Stimulated activated CD4-positive, alpha-beta T cell treated with anti-CD3 and anti-CD28 coated beads, Interleukin-1b, Interleukin-23, amount 100 ng/mL, for 1 hour (primary cell): Measurements from ENCODE around the gene PCDH8.

ENCODE experiments used
- DNase-seq, 2 donors: peaks; one replicate each; pipeline ENCODE4 v3.0.0-alpha.2; 2020; ENCODE audit warnings: low read depth in 2 of 2

The PCDH8 gene

DNA sequence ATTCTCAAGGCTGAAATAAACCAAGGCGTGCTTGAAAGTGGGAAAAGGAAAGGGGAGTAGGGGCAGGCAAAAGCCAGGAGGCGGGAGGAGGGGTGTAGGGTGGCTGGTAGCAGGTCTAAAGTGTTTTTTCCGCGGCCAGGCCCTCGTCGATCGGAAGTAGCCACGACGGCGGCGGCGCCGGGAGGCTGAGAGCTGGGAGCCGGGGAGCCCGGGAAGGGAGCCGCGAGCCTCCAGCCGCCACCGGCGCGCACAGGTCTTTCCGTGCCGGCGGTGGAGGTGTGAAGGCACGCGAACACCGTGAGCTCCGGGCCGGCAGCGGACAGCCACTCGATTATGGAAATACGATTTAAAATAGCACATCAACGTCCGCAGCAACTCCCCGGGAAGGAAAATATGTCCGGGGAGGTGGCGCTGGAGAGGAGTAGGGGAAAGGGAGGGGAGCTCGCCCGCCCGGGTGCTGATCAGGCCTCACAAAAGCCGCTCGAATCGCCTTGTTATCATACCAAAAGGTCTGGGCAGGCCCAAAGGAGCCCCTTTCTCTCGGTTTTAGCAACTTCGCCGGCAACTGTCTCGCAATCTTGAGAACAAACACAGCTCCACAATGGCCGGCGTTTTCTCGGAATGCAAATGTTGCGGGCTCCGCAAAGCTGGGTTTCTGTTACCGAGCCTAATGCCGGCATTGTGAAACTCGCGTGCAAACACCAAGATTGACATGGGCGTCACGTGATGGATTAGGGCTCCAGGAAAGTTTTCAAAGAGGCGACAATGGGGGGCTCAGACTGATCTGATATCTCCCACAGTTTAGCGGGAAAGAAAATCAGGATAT, 2.9 kb upstream of the PCDH8 start:
- DNase-seq: no peak

DNA sequence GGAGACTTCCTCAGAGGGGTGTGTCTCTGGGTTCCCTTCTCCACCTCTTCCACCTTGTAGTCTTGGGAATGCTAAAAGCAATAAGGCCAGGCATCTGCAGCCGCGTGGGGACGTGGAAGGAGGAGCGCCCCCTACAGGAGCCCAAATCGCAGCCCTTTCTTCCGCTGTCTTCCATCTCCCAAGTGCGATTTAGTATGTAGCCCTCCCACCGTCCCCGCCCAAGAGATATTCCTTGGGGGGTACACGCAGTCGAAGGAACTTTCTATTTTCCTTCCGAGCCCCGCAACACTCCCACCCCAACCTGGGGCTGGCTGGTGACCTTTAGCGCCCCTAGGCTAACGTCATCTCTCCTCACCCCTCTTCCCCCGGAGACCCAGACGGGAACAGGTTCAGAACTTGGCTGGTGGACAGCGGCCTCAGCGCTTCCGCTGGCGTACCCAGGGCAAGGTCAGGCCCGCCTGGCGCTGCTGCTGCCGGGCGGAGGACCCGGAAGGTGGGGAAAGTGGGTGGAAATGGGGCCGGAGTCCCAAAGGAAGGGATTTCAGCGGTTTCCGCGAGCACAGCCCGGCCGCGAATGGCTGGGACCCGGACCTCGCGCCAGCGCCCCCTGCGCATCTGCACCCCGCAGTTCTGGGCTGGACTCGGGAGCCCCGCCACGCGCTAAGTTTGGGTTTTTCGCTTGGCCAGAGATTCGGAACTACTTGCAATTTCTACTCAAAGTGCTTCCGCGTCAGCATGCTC, 2.1 kb upstream of the PCDH8 start:
- DNase-seq: no peak

DNA sequence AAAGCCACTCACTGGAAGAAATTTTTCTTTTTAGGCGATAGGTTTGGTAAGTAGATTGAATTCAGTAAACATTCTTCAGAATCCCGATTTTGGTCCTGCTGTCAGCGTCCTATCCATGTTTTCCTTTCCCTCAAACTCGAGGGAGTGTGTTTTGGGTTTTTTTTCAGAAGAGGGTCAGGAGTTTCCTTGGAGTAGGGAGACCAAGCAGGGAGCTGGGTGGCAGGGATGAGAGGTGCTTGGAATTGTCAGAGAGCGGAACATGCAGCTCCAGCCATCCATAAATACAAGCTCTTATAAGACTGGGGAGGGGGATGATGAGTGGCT, 1.6 kb upstream of the PCDH8 start:
- DNase-seq: no peak

DNA sequence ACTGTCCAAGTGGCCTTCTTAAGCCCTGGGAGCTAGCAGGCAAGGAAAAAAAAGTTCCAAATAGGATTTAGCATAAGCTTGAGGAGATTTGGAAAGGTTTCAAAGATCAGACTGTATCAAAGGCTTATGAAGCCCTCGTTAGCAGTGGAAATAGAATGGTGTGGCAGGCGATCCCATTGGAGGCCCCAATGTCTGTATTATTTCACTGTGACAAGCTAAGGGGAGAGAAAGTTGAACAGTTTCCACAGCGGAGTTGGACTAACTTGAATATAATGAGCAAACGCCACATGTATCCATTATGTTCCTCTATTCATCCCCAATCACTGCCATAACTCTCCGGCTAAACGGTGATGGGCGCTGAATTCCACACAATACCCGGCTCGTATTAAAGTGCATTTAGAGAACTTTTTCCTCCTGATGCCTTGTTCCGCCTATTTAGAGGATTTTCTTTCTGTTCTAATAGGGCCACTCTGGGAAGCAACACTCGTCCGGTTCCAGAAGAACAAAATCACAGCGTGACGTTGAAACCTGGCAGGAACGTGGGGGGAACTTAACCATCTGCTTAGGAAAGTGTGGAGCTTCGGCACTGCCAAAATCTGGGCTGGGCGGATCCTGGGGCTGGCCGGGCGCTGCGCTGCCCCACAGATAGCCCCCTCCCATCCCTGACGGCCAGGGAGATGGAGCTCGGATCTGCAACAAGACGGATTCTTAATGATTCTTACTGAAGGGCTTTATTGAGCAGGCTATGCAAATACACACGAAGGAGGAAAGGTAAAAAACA, 1.0 kb upstream of the PCDH8 start:
- DNase-seq: no peak

DNA sequence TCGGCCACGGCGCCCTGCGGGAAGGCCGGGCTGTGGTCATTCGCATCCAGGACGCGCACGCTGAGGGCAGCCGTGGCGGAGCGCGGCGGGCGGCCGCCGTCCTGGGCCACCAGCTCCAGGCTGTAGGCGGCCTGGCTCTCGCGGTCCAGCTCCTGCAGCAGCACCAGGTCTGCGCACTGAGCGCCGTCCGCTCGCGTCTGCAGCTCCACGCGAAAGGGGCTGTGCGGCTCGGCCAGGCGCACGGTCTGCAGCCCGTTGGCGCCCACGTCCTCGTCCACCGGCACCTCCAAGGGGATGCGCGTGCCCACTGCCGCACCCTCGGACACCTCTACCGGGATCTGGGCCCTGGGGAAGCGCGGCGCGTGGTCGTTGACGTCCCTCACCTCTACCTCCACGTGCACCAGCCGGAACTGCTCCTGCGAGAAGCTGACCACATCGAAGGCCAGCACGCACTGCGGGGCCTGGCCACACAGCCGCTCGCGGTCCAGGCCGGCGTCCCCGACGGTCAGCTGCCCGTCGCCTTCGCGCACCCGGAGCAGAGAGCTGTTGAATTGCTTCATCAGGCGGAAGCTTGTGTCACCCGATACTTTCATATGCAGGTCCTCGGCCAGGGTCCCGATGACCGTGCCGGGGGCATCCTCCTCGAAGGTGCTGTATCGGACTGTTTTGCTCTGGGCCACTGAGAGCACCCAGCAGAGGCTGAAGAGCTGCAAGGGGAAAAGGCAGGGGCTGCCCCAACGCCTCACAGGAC, 583 bp downstream of the PCDH8 start:
- no peak for DNase-seq

DNA sequence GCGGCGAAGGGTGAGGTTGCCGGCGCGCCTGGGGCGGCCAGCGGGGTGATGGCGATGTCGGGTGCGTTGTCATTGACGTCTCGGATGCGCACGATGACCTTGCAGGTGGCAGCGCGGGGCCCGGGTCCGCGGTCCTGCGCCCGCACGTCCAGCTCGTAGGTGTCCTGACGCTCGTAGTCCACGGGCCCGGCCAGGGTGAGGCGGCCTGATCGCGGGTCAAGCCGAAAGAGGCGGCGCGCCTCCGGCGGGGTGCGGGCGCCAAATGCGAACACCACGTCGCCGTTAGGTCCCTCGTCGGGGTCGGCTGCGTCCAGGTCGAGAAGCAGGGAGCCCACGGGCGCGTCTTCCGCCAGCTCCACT, 1.1 kb downstream of the PCDH8 start:
- DNase-seq: no peak

DNA sequence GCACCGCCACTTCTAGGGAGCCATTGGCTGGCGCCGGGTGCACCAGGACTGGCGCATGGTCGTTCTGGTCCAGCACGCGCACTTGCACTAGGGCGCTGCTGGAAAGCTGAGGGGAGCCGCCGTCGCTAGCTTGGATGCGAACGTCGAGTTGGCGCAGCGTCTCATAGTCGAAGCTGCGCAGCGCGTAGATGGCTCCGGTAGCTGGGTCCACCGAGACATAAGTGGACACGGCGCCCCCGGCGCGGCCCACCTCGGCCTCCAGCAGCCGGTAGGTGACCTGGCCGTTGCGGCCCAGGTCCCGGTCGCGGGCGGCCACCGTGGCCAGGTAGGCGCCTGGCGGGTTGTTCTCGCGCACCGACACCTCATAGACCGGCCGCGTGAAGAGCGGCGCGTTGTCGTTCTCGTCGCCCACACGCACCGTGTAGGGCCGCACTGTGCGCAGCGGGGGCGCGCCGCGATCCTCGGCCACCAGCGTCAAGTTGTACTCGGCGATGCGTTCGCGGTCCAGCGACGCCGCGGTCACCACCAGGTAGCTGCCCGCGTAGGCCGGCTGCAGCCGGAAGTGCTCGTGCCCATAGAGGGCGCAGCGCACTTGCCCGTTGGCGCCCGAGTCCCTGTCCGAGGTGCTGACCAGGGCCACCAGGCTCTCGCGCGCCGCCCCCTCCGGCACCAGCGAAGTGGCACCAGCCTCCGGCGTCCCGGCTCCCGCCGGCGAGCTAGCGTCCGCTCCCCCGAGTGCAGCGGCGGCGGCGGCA, 1.7 kb downstream of the PCDH8 start:
- DNase-seq: no peak

DNA sequence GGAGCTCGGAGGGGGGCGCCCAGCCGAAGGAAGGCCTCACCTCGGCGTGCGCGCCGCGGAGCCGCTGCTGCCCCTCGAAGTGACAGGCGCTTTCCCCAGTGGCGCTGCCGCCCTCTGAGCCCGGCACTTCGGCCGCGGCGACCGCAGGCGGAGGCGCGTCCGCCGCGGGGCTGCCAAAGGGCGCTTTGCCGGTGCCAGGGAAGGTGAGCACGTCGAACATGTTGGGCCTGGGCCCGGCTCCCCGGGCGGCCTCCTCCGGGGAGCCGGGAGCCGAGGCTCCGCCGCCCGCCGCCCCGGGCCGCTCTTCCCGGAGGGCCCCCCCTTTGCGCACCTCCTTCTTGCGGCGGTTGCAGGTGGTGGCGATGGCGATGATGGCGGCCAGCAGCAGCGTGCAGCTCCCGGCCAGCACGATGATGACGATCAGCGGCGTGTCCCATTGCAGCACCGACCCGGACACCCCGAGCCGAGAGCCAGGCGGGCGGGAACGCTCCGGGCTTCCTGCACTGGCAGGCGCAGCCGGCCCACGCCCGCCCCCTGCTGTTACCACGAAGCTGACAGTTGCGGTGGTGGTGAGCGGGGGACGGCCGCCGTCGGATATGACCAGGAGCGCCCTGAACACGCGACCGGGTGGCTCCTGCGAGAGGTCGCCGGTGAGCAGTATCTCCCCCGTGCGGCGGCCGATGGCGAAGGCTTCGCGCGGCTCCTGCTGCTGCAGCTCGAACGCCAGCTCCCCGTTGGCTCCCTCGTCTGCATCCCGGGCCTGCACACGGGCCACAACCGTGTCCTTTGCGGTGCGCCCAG, 2.5 kb downstream of the PCDH8 start:
- no peak for DNase-seq

DNA sequence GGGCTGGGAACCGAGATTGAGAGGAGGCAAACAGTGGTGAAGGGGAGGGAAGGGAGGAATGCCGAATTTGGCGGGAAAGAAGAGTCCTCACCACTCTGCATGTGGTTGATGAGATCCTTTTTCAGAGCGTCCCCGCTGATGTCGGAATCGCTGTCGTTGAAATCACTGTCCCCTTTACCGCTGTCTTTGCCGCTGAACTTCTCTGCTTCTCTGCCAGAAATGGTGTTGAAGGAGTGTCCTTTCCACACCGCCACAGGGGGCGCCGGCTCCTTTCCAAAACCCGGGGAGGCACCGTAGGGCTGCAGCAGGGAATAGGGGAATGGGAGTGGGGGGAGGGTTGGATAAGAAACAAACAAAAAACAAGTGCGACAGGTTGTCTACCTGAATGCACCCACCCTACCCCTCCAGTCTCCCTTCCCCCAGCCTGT, 3.1 kb downstream of the PCDH8 start:
- DNase-seq: no peak

DNA sequence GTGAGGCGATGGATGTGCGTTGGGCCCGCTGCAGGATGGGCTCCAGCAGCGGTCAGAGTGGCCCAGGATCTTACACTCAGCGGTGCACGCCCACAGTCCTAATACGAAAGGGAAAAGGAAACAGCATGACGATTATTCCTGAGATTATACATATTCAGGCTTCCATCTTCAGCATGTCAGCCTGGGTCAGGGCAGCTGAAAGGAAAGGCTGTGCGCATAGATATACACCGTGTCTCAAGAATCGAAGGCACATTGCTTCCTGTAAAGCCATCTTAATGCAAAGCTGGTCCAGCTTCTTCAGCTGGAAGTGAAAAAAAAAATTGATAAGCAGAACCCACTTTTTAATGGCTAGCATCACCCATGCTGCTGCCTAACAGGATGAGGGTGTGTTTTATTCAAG, 3.6 kb downstream of the PCDH8 start:
- no peak for DNase-seq

DNA sequence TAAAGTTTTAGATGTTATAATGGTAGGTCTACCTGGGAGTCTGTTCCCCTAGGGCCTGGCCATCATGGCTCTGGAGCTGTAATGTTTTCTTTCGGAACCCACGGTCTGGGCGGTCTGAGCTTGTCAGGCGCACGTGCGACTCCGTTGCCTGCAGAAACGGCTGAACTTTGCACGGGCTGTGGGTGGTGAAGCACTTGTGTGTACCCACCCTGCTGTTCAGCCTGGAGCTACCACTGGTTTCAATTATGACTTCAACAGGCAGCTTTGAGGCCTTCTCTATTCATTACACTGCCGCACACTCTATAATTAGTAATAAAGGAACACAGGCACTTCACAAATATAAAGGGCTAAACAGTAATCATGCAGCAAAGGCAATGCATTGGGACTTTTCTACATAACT, 6.0 kb downstream of the PCDH8 start:
- no peak for DNase-seq

DNA sequence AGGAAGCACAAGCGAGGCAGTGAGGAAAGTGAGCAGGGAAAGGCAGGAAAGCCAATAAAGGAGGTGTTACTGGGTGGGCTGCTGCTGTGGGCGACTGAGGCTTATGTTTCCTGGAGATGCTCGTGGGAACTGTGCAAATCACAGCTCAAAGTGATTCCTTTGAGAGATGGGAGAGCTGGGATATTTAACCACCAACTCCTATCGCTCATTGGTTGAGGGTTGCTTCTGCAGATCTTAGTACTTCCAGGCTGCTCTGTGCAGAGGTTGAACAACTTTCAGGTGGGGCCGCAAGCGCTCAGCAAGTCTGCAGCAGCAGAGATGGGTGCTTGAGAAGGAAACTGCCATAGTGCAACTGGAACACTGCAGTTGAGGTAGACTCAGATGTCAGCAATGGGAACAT, 8.4 kb downstream of the PCDH8 start:
- DNase-seq: no peak

DNA sequence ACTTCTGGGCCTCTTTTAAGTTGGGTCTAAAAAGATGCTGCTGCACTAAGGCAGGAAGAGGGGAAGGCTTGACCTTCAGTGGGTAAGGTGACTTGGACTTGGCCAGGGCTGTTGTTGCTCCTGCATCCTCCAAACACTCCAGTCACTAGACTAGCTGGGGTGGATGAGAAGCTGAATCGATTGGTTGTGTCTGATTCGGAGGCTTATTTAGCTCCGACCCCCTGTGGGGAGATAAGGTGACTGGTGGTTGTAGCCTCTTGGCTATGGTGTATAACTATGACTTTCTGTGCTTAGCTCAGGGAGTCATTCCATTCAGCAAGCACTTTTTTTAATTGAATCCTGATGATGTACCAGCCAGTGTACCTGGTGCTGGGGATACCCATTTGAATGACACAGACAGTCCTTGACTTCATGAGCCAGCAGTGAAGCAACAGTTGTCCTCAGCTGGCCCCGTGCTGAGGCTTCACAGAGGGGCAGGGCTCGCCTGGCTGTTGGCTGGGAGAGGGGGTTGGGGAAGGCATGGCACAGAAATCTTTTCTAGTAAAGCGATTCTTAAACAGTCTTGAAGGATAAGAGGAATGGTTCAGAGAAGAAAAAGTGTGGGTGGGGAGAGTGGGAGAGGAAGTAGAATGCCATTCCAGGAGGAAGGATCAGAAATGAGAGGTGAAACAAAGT, 9.9 kb downstream of the PCDH8 start:
- DNase-seq: no peak

DNA sequence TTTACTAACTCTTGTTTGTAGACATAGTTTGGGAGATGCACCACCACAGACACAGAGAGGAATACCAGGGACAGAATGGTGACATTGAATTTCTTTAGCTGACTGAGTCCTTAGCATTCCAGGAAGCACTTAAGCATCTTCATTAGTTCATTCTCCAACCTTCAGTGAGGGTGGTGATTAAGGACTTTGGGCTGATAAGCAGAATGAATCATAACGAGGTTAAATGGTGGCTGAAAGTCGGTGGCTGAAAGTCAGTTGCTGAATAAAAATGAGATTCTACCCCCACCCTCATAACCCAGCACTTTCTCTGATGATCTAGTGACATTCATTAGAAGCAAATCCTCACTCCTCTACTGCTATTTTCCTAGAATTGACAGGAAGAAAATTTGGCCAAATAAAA, 10.6 kb downstream of the PCDH8 start:
- no peak for DNase-seq

DNA sequence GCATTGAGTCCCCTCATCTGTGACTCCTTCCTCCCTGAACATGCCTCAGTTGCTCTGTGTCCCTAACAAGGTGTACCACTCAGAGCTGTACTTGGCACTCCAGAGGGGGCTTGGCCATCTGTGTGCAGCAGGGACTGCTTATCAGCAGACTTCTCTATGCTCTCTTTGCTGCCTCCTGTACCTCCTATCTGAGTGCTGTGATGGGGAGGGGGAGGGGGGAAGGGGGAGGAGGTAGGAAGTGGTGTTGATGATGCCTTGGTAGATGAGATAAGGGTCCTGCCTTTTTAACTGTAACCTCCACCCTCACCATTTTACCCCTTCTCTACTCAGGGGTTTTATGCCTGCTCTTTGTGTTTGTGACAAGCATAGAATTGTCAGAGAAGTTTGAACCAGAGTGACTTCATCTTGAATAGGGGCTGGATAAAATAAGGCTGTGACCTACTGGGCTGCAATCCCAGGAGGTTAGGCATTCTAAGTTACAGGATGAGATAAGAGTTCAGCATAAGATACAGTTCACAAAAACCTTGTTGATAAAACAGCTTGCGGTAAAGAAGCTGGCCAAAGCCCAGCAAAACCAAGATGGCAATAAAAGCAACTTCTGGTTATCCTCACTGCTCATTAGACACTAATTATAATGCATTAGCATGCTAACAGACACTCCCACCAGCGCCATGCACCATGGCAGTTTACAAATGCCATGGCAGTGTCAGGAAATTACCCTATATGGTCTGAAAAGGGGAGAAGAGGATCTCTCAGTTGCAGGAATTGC, 13.2 kb downstream of the PCDH8 start:
- no peak for DNase-seq

DNA sequence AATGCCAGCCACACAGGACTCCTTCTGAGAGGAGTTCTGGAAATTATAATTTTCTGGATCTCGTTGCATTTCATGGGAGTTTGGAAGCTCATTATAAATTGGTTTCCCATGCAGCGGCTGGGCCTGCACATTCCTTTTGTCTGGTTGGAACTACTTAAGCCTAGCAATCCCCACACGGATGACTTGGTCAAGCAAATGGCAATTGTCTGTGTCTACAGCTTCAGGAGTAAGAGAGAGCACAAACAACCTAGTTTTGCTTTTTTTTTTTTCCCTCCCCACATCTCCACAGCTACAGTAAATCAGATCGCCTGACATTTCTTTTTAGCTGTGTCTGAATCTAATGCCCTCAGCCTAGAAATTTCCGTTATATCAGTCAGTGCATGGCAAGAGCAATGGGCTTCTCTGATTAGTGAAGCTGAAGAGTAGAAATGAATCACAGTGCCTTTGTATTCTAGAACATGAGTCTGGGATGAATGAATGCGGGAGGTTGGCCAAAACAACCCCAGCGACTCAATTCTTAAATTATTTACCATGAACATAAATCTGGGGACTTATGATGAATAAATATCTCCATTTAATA, 15.1 kb downstream of the PCDH8 start:
- no peak for DNase-seq

DNA sequence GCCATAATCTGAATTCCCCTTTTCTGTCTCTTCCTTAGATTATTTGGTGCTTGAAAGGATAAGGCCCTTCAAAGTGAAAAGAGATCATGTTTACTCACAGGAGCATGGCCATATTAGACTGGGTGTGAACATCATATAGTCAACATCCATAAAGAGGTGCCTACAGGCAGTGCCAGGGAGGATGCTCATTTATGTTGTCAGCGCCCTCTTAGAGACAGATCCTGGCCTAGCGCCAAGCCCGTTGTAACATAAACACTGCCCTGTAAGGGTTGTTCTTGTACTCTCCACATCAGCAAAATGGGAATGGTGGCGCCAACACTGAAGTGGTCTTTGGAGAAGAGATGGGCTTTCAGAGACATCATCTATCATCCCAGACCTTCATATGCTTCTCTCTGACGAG, 16.1 kb downstream of the PCDH8 start:
- DNase-seq: no peak

DNA sequence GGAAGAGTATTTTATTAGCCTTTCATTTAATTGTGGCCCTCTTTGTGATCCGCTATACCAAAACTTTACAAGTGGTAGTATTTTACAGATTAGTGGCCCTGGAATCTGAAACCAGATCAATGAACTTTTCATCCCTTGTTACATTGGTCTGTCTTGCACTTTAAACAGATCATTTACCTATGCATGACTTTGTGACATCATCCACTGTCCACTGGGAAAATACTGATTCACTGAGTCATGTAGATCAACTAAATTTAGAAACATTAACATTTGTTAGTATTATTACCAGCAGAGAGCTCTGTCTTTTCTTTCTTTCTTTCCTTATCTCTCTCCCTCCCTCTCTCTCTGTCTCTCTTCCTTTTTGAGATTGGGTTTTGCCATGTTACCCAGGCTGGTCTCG, 17.5 kb downstream of the PCDH8 start:
- DNase-seq: no peak

DNA sequence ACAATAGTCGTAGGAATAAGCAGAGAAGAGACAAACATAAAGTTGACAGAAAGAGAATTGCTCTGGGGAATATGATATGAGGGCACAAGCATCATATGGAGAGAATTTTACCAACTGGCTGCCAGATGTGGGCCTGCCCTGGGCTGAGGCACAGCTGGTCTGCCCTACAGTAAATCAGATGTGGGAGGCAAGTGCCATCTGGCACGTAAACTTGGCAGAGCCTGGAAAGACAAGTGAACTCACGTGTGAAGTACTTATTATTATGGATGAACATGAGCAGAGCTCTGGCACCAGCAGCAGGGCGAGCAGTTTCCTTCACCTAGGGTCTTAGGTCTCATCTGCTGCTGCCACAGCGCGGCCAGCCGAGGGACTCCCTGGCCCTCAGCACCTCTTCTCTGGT, 20.6 kb downstream of the PCDH8 start:
- no peak for DNase-seq
